Panc1 (cell line): ENCODE measurements around the gene SLC41A3.

Source experiments
- POLR2AphosphoS5 ChIP-seq: IDR thresholded peaks from 2 replicates; pipeline ENCODE4 v1.6.1; 2012; ENCODE audit warnings: mild to moderate bottlenecking, low read depth, low read length, moderate library complexity
- SIN3A ChIP-seq: IDR thresholded peaks from 2 replicates; pipeline ENCODE4 v1.6.1; 2012; ENCODE audit warnings: low read depth, mild to moderate bottlenecking, low read length, moderate library complexity, borderline replicate concordance; ENCODE audit not compliant: insufficient read depth
- TCF7L2 ChIP-seq: IDR thresholded peaks from 2 replicates; pipeline ENCODE4 v1.6.1; 2011; ENCODE audit warnings: mild to moderate bottlenecking, low read depth, low read length, inconsistent platforms
- TF ChIP-seq, protein P1 (sequence below): fragments of 450-650 bp; IDR thresholded peaks from 2 replicates; pipeline ENCODE4 v1.5.1; 2017; ENCODE audit warnings: mild to moderate bottlenecking
- TF ChIP-seq, protein P2 (sequence below), 2 experiments: IDR thresholded peaks; 2 replicates each; pipeline ENCODE4 v1.6.1; 2011 to 2012; ENCODE audit warnings: low read depth in 2 of 2, control low read depth in 1 of 2, low read length in 1 of 2, mild to moderate bottlenecking in 1 of 2, moderate library complexity in 1 of 2; ENCODE audit not compliant: insufficient read depth in 1 of 2

GRCh38 chr3:126003447-126004190 lies 80.3 kb downstream of the SLC41A3 start:
- TF ChIP-seq, protein P1, sequence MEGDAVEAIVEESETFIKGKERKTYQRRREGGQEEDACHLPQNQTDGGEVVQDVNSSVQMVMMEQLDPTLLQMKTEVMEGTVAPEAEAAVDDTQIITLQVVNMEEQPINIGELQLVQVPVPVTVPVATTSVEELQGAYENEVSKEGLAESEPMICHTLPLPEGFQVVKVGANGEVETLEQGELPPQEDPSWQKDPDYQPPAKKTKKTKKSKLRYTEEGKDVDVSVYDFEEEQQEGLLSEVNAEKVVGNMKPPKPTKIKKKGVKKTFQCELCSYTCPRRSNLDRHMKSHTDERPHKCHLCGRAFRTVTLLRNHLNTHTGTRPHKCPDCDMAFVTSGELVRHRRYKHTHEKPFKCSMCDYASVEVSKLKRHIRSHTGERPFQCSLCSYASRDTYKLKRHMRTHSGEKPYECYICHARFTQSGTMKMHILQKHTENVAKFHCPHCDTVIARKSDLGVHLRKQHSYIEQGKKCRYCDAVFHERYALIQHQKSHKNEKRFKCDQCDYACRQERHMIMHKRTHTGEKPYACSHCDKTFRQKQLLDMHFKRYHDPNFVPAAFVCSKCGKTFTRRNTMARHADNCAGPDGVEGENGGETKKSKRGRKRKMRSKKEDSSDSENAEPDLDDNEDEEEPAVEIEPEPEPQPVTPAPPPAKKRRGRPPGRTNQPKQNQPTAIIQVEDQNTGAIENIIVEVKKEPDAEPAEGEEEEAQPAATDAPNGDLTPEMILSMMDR: no peak
- TF ChIP-seq, protein P2, sequence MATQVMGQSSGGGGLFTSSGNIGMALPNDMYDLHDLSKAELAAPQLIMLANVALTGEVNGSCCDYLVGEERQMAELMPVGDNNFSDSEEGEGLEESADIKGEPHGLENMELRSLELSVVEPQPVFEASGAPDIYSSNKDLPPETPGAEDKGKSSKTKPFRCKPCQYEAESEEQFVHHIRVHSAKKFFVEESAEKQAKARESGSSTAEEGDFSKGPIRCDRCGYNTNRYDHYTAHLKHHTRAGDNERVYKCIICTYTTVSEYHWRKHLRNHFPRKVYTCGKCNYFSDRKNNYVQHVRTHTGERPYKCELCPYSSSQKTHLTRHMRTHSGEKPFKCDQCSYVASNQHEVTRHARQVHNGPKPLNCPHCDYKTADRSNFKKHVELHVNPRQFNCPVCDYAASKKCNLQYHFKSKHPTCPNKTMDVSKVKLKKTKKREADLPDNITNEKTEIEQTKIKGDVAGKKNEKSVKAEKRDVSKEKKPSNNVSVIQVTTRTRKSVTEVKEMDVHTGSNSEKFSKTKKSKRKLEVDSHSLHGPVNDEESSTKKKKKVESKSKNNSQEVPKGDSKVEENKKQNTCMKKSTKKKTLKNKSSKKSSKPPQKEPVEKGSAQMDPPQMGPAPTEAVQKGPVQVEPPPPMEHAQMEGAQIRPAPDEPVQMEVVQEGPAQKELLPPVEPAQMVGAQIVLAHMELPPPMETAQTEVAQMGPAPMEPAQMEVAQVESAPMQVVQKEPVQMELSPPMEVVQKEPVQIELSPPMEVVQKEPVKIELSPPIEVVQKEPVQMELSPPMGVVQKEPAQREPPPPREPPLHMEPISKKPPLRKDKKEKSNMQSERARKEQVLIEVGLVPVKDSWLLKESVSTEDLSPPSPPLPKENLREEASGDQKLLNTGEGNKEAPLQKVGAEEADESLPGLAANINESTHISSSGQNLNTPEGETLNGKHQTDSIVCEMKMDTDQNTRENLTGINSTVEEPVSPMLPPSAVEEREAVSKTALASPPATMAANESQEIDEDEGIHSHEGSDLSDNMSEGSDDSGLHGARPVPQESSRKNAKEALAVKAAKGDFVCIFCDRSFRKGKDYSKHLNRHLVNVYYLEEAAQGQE (IDR thresholded peaks at IDR 0.05; ENCODE audit: insufficient read depth in 1 of 2, low read depth in 2 of 2, low read length in 1 of 2): 0 out of 4 replicates have a peak, but pooled peaks of 1 of the 2 experiments have one; percentile 11
- TF ChIP-seq POLR2AphosphoS5 (no peak), TCF7L2 (no peak), SIN3A (no peak)
